Lower leg skin (tissue), 3 donors: Measurements from ENCODE around the gene TUBD1.

Experiments used
- POLR2A ChIP-seq, 2 donors: fragments of 450-650 bp; IDR thresholded peaks; one replicate each; pipeline ENCODE4 v1.6.1; 2016 to 2017; ENCODE audit warnings: antibody characterized with exemption in 2 of 2, mild to moderate bottlenecking in 1 of 2, moderate library complexity in 1 of 2
- TF ChIP-seq, protein P1 (sequence below), 3 donors: fragments of 450-650 bp; IDR thresholded peaks; one replicate each; pipeline ENCODE4 v1.5.1; 2016; ENCODE audit warnings: antibody characterized with exemption in 3 of 3, mild to moderate bottlenecking in 3 of 3, moderate library complexity in 2 of 3

GRCh38 chr17:59812139-59812538 lies 80.6 kb downstream of the TUBD1 start:
- TF ChIP-seq POLR2A (IDR thresholded peaks at IDR 0.05), result no peak
- TF ChIP-seq, protein P1, sequence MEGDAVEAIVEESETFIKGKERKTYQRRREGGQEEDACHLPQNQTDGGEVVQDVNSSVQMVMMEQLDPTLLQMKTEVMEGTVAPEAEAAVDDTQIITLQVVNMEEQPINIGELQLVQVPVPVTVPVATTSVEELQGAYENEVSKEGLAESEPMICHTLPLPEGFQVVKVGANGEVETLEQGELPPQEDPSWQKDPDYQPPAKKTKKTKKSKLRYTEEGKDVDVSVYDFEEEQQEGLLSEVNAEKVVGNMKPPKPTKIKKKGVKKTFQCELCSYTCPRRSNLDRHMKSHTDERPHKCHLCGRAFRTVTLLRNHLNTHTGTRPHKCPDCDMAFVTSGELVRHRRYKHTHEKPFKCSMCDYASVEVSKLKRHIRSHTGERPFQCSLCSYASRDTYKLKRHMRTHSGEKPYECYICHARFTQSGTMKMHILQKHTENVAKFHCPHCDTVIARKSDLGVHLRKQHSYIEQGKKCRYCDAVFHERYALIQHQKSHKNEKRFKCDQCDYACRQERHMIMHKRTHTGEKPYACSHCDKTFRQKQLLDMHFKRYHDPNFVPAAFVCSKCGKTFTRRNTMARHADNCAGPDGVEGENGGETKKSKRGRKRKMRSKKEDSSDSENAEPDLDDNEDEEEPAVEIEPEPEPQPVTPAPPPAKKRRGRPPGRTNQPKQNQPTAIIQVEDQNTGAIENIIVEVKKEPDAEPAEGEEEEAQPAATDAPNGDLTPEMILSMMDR (IDR thresholded peaks at IDR 0.05), result no peak
